MM.1S (cell line): ENCODE results near the gene FBXO22.

Experiments
- DNase-seq: peaks from one replicate; pipeline ENCODE4 v3.0.0-alpha.2; 2015
- H2AFZ ChIP-seq: fragments of 300-600 bp; sonication (generic); 2 replicates; pipeline ENCODE4 v1.6.0; 2016; ENCODE audit warnings: antibody characterized with exemption, low read length
- H3F3A ChIP-seq: fragments of 300-600 bp; sonication (generic); 2 replicates; pipeline ENCODE4 v1.6.1; 2016; ENCODE audit warnings: mild to moderate bottlenecking, antibody characterized with exemption, low read length, moderate library complexity, mixed read lengths; ENCODE audit not compliant: insufficient read depth
- H3K27ac ChIP-seq: fragments of 300-600 bp; sonication (generic); 2 replicates; pipeline ENCODE4 v1.5.1; 2016; ENCODE audit warnings: mild to moderate bottlenecking, low read length
- H3K27me3 ChIP-seq: fragments of 300-600 bp; sonication (generic); replicated peaks from 2 replicates; pipeline ENCODE4 v1.6.0; 2016; ENCODE audit warnings: low read length; ENCODE audit not compliant: insufficient read depth
- H3K36me3 ChIP-seq: fragments of 300-600 bp; sonication (generic); replicated peaks from 2 replicates; pipeline ENCODE4 v1.6.1; 2016; ENCODE audit warnings: mild to moderate bottlenecking, low read length, mixed read lengths; ENCODE audit not compliant: insufficient read depth
- H3K4me1 ChIP-seq: fragments of 300-600 bp; sonication (generic); 2 replicates; pipeline ENCODE4 v1.6.1; 2016; ENCODE audit warnings: low read length, mixed read lengths
- H3K4me2 ChIP-seq: fragments of 300-600 bp; sonication (generic); 2 replicates; pipeline ENCODE4 v1.6.0; 2016; ENCODE audit warnings: low read depth, low read length
- H3K4me3 ChIP-seq: fragments of 300-600 bp; sonication (generic); 2 replicates; pipeline ENCODE4 v1.5.1; 2016; ENCODE audit warnings: low read length, mixed read lengths
- H3K79me2 ChIP-seq: fragments of 300-600 bp; sonication (generic); 2 replicates; pipeline ENCODE4 v1.6.1; 2016; ENCODE audit warnings: mixed run types, low read length, mixed read lengths
- H3K9ac ChIP-seq: fragments of 300-600 bp; sonication (generic); 2 replicates; pipeline ENCODE4 v1.6.1; 2016; ENCODE audit warnings: low read length, mixed read lengths
- H3K9me2 ChIP-seq: fragments of 300-600 bp; sonication (generic); replicated peaks from 2 replicates; pipeline ENCODE4 v1.6.1; 2016; ENCODE audit warnings: mild to moderate bottlenecking, low read length, mixed read lengths; ENCODE audit not compliant: insufficient read depth
- H3K9me3 ChIP-seq: fragments of 300-600 bp; sonication (generic); replicated peaks from 2 replicates; pipeline ENCODE4 v1.6.1; 2016; ENCODE audit warnings: mild to moderate bottlenecking, low read length, mixed read lengths; ENCODE audit not compliant: insufficient read depth
- H4K20me1 ChIP-seq: fragments of 300-600 bp; sonication (generic); 2 replicates; pipeline ENCODE4 v1.6.1; 2016; ENCODE audit warnings: mild to moderate bottlenecking, low read length, moderate library complexity, mixed read lengths; ENCODE audit not compliant: insufficient read depth
- EZH2 ChIP-seq: fragments of 300-600 bp; sonication (generic); optimal IDR thresholded peaks from 2 replicates; pipeline ENCODE3; 2017; ENCODE audit warnings: low read depth, mild to moderate bottlenecking, antibody characterized with exemption, low read length, mixed read lengths
- EZH2phosphoT487 ChIP-seq: fragments of 300-600 bp; sonication (generic); IDR thresholded peaks from 2 replicates; pipeline ENCODE4 v1.6.1; 2018; ENCODE audit warnings: antibody characterized with exemption, low read length
- TF ChIP-seq, protein P1 (sequence below): fragments of 300-600 bp; sonication (generic); IDR thresholded peaks from 2 replicates; pipeline ENCODE4 v1.5.1; 2016; ENCODE audit warnings: antibody characterized with exemption, low read length, mixed read lengths

The FBXO22 gene

DNA sequence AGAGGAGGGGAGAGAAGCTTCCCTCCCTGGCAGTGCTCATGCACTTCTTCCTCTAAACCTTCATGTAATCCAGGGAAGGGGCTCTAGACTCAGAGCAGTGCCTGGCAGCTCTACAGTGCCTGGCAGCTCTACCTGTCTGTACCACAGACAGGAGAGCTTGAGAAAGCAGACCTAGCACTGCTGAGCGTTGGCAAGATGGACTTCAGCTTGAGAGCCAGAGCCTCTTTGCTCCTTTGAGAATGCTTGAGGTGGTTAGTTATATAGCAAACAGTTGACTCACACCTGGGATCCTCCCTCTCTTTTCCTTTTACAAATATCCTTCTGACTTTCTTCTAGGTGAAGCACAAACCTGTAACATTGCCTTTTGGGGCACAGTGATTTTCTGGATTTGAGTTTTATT lies 20.9 kb downstream of the FBXO22 start:
- Histone ChIP-seq H3K9me2 (no peaks in the 10 kb centered on the region), H3K9ac (no peak overlapping the region), H3F3A (peaks cover 10% of the 10 kb centered on the region), H3K27me3 (no peaks in the 10 kb centered on the region), H3K27ac (no peak overlapping the region), H4K20me1 (no peaks in the 10 kb centered on the region), H3K4me3 (no peak overlapping the region), H3K36me3 (no peaks in the 10 kb centered on the region), H3K4me1 (peaks cover 19% of the 10 kb centered on the region), H3K9me3 (no peaks in the 10 kb centered on the region), H2AFZ (no peak overlapping the region), H3K4me2 (no peak overlapping the region), H3K79me2 (0 out of 2 replicates have a peak, but pooled peaks cover 4% of the 10 kb centered on the region)
- no peak for DNase-seq
- TF ChIP-seq, protein P1, sequence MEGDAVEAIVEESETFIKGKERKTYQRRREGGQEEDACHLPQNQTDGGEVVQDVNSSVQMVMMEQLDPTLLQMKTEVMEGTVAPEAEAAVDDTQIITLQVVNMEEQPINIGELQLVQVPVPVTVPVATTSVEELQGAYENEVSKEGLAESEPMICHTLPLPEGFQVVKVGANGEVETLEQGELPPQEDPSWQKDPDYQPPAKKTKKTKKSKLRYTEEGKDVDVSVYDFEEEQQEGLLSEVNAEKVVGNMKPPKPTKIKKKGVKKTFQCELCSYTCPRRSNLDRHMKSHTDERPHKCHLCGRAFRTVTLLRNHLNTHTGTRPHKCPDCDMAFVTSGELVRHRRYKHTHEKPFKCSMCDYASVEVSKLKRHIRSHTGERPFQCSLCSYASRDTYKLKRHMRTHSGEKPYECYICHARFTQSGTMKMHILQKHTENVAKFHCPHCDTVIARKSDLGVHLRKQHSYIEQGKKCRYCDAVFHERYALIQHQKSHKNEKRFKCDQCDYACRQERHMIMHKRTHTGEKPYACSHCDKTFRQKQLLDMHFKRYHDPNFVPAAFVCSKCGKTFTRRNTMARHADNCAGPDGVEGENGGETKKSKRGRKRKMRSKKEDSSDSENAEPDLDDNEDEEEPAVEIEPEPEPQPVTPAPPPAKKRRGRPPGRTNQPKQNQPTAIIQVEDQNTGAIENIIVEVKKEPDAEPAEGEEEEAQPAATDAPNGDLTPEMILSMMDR = no peak
- no peak for TF ChIP-seq EZH2
- no peak for TF ChIP-seq EZH2phosphoT487

GRCh38 chr15:75925440-75925839 lies 21.8 kb downstream of the FBXO22 start:
- Histone ChIP-seq H3K4me1 (peaks cover 20% of the 10 kb centered on the region), H3K4me3 (no peak overlapping the region), H3K27me3 (no peaks in the 10 kb centered on the region), H2AFZ (no peak overlapping the region), H3K9me2 (no peaks in the 10 kb centered on the region), H4K20me1 (no peaks in the 10 kb centered on the region), H3K36me3 (no peaks in the 10 kb centered on the region), H3K4me2 (no peak overlapping the region), H3F3A (peaks cover 12% of the 10 kb centered on the region), H3K9me3 (no peaks in the 10 kb centered on the region), H3K79me2 (0 out of 2 replicates have a peak, but pooled peaks cover 4% of the 10 kb centered on the region), H3K9ac (no peak overlapping the region), H3K27ac (no peak overlapping the region)
- no peak for DNase-seq
- TF ChIP-seq EZH2phosphoT487 (no peak), EZH2 (no peak)
- TF ChIP-seq, protein P1 = no peak

DNA sequence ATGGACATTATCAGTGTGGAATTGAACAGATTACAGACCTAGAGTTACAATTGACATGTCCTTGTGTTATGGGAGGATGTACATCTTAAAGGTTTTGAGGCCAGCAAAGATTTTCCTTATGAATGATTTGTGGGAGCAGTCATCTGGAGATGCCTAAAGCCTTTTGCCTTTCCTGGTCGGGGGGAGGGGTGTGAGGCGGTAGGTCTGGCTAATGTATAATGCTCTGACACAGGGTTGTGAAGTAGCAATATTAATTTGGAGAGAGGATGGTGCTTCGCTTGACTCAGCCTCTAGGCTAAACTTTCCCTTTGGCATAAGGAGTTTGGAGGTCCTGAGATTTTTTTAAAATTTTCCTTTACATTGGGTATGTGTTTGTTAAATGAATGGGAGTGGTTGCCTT lies 23.3 kb downstream of the FBXO22 start:
- no peak for DNase-seq
- Histone ChIP-seq H3K9me3 (no peaks in the 10 kb centered on the region), H4K20me1 (no peaks in the 10 kb centered on the region), H3K4me3 (no peak overlapping the region), H3K27ac (no peak overlapping the region), H3K27me3 (no peaks in the 10 kb centered on the region), H2AFZ (no peak overlapping the region), H3F3A (peaks cover 12% of the 10 kb centered on the region), H3K4me2 (no peak overlapping the region), H3K9me2 (no peaks in the 10 kb centered on the region), H3K79me2 (0 out of 2 replicates have a peak, but pooled peaks cover 4% of the 10 kb centered on the region), H3K4me1 (peaks cover 25% of the 10 kb centered on the region), H3K9ac (no peak overlapping the region), H3K36me3 (no peaks in the 10 kb centered on the region)
- TF ChIP-seq EZH2 (no peak), EZH2phosphoT487 (no peak)
- TF ChIP-seq, protein P1 = no peak
